Renal cortical epithelial cell (primary cell): Measurements from ENCODE around the gene FAM9A. TPM values are rescaled to one million over a fixed set of nuclear protein-coding genes. Genes with fewer than 3 reads are reported as not detected.
A peak's percentile ranks its signal among the peaks of the same experiment; 100 is the strongest.
"Not testable (repeated sequence)": the region's sequence is repeated elsewhere in the genome, so short reads cannot be mapped to it uniquely, and the experiment has no call there.

Source experiments
- DNase-seq: peaks from one replicate; pipeline ENCODE4 v3.0.0-alpha.2; 2011; ENCODE audit warnings: low read depth
- total RNA-seq: library from RNA; depleted of rRNA; stranded (reverse); fragments of >200 nt; gene quantifications from 2 replicates; pipeline ENCODE4 v1.2.3, GENCODE V29; 2014

Gene FAM9A
- total RNA-seq, 1 donor from 2014 or later: not detected

DNA sequence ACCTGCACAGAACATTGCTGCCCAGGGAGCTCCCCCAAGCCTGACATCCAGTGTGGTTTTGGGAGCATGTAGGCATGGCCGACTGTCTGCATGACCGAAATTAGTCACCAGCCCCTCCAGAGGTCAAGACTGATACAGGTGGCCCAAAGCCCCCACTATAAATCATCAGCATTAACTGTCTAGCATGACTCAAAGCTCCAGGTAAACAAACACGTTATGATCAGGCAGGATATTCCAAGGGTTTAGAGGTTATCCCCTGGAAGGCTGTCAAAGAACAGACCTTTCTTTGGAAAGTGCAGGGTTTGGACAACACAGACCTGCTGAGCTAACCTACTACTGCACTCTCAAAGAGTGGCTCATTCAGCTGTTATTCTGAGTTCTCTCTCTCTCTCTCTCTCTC, 2.1 kb upstream of the FAM9A start:
- peak; percentile 23 for DNase-seq

DNA sequence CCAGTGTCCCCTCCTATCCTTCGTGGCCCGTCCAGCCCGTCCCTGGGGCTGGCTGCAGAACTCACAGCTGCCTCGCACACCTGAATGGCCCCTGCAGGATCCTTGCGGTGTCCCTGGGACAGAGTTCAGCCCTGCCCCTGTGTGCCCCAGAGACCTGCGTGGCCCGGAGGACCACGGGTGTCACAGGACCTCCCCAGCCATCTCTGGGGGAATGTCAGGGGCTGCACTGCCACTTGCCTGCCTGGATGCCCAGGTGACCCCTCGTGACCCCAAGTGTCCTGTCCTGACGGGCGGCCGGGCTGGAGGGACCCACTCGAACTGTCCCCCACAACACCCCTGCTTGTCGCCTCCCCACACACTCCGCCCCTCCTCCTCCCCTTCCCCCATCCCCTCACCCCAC, 832 bp downstream of the FAM9A start:
- not testable (repeated sequence) for DNase-seq

DNA sequence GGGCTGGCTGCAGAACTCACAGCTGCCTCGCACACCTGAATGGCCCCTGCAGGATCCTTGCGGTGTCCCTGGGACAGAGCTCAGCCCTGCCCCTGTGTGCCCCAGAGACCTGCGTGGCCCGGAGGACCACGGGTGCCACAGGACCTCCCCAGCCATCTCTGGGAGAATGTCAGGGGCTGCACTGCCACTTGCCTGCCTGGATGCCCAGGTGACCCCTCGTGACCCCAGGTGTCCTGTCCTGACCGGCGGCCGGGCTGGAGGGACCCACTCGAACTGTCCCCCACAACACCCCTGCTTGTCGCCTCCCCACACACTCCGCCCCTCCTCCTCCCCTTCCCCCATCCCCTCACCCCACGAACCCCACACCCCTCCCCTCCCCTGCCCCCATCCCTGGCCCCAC, 1.9 kb downstream of the FAM9A start:
- DNase-seq: not testable (repeated sequence)

GRCh38 chrX:8798702-8799101, 2.5 kb downstream of the FAM9A start:
- DNase-seq: not testable (repeated sequence)

- DNase-seq: not testable (repeated sequence)
These were observed 14.1 kb downstream of the FAM9A start for GRCh38 chrX:8787119-8787518.

DNA sequence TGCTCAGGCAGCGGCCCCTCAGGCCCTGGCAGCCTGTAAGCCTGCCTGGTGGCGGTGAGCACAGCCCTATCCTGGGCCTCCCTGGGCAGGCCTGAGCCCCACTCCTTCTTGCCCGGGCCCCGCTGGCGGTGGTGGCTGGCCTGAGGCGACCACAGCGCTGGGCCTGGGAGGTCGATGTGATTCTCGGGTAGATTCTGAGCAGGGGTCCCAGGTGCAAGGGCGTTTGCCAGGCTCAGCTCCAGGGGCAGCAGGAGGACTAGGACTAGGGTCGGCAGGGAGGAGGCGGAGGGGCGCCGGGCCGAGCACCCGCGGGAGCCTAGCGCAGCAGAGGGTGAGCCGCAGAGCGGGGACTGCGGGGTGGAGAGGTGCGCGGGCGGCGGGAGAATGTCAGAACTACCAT, 17.0 kb downstream of the FAM9A start:
- DNase-seq: no peak

GRCh38 chrX:8783714-8784098, 17.5 kb downstream of the FAM9A start:
- DNase-seq: no peak

DNA sequence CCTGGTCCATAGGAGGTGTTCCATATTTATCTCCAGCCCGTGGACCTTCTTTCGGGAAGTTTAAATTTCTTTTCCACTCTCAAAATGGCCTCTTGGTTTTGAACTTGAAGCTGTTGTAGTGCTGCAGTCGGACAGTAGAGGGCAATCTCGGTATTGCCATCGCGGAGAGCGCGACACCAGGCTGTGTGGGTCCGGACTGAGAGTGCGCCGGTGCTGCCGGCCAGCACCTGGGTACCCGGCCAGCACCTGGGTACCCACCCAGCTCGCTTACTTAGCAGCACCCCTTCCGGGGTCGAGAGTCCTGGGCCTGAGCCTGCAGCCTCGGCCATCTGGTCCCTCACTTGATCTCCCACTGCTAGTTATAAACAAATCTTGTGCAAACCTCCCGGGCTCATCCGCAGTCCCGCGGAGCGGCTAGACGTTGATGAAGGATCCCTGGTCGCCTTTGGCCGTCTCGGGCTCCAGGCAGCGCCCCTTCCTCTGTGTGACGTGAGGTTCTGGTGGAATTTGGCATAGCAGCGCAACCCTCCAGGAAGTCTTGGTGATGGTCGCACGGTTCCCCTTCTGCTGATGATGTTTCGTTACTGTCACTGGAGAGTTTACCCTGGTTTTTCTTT, 18.0 kb downstream of the FAM9A start:
- DNase-seq: peak; percentile 5

- no peak for DNase-seq
These were observed 18.6 kb downstream of the FAM9A start for GRCh38 chrX:8782595-8782994.

- DNase-seq: not testable (repeated sequence)
These were observed 19.3 kb downstream of the FAM9A start for GRCh38 chrX:8781921-8782320.

GRCh38 chrX:8773117-8773516, 28.1 kb downstream of the FAM9A start:
- no peak for DNase-seq

- DNase-seq: no peak
These were observed 41.2 kb downstream of the FAM9A start for GRCh38 chrX:8760021-8760420.

- DNase-seq: not testable (repeated sequence)
These were observed 42.5 kb downstream of the FAM9A start for GRCh38 chrX:8758706-8759105.

DNA sequence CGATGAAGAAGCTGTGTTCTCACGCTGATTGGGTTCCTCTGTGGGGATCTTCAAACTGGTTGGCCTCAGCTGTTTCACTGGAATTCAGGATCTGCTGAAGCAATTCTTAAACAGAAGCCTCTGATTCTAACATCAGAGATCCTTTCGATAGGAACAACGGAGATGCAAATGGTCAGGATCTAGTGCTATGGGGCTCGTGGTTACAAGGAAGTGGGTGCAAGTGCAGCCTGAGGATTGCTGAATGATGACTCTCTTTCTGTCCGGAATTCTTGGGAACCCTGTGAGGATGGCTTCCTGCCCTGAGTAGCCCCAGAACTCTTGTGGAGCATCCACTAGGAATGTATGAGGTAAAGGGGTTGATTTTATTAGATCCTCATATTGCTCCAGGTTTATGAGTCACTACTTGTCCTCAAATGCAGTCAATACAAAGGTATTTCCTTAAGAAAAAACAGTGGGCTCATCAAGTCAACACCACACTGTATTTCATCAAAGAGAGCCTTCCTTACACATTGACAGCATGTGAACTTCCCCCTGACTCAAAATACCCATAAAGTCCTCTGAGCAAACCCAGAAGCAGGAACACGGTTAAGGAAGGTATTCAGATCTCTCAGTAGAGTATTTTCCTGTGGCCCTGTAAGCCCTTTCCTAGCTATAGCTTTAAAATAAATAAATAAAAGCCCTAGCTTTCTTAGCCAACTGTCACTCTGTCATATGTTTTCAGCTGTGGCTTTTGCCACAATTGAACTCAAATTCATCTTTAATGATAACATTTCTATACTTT, 43.4 kb downstream of the FAM9A start:
- peak; percentile 33 for DNase-seq

- DNase-seq: no peak
These were observed 45.4 kb downstream of the FAM9A start for GRCh38 chrX:8755813-8756212.

DNA sequence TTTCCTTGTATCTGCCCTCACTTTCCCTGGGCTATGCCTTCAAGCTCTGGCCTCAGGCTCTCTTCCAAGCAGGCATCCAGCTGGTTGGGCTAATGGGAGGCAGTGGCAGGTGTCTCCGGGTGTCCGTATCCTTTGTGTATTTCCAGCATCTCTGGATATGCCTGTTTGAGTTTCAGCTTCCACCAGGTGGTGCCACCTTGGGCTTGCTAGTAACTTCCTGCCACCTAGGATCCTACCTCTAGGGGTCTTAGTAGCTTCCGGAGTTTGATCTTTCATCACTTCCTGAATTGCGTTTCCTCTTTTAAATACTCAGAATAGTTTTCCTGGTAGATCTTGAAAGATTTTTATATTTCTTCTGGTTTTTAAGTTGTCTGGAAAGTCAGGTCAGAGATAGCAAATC, 46.1 kb downstream of the FAM9A start:
- no peak for DNase-seq

GRCh38 chrX:8749697-8750096, 51.5 kb downstream of the FAM9A start:
- DNase-seq: peak; percentile 32

DNA sequence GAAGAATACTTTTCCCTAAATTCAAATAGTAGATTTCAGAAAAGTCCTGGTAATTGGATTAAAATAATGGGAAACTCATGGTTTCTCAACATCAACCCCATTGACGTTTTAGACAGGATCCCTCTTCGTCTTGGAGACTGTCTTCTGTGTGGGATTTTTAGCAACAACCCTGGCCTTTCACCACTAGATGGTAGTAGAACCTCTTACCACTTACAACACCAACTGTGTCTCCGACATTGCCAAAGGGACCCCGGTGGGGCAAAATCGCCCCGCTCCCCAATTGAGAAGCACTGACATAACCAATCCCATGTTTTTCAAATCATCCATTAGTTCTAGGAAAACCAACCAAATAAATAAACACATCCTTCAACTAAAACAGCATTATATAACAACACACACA, 52.3 kb downstream of the FAM9A start:
- peak; percentile 38 for DNase-seq

DNA sequence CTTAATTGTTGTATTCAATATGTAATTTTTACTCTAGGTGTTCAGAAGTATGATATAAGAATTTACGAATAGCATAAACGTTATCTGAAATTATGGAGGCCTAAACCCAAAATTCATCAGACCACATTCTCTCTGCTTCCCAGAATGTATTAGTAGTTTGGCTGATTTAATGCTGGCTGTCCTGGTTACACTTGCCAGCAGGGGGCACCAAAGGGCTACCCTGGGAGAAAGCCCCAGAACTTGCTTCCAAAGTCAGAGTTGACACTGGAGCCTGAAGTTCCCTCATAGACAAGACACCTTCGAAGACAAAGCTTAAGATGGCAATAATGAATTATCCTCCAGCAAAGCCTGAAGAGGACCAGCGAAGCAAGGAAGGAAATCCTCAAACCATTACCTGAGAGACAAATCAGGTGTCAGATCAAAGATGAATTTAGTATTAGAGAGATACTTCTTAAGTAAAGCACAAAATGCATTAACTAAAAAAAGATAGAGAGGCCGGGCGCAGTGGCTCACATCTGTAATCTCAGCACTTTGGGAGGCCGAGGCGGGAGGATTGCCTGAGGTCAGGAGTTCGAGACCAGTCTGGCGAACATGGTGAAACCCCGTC, 58.0 kb downstream of the FAM9A start:
- no peak for DNase-seq

- DNase-seq: no peak
These were observed 59.2 kb downstream of the FAM9A start for GRCh38 chrX:8741981-8742380.
